ENCODE results near the gene BRMS1.
"Not testable (repeated sequence)": the region's sequence is repeated elsewhere in the genome, so short reads cannot be mapped to it uniquely, and the experiment has no call there.

BRMS1 gene

GRCh38 chr11:66367561-66368312 is 22.8 kb upstream of the BRMS1 start:
- Mint-ChIP-seq H3K27me3 (ENCODE audit: low read depth) (no peaks in the 10 kb centered on the region), H3K36me3 (ENCODE audit: low read depth) (peaks cover 4% of the 10 kb centered on the region), H3K27ac (no peak overlapping the region), H3K9me3 (no peaks in the 10 kb centered on the region), H3K4me3 (no peak overlapping the region), H3K4me1 (ENCODE audit: low read depth) (peaks cover 8% of the 10 kb centered on the region)

DNA sequence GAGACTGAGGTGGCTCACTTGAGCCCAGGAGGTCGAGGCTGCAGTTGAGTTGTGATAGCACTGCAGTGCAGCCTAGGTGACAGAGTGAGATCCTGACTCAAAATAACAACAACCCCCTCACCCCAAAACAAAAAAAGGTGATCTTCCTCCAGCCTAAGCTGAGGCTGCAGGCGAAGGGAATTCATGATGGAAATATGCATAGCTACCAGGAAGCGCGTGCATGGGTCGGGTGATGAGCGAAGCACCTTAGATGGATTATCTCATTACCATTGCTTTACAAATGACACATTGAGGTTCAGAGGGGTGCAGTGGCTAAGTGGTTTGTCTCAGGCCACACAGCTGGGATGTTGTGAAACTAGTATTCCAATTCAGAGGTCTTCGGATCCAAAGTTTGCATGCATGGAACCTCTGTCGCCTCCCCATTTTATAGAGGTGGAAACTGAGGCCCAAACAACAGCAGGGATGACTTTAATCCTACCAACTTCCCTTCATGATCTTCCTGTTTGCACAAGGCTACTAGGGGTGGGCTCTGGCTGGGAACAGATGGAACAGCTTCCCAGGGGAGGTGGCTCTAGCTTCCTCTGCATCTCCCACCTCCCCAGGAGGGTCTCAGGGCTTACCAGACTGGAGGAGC is 22.1 kb upstream of the BRMS1 start:
- Mint-ChIP-seq H3K27me3 (ENCODE audit: low read depth) (no peaks in the 10 kb centered on the region), H3K9me3 (no peaks in the 10 kb centered on the region), H3K4me3 (no peak overlapping the region), H3K4me1 (ENCODE audit: low read depth) (peaks cover 5% of the 10 kb centered on the region), H3K27ac (no peak overlapping the region), H3K36me3 (ENCODE audit: low read depth) (peaks cover 4% of the 10 kb centered on the region)

GRCh38 chr11:66365711-66366619 is 21.1 kb upstream of the BRMS1 start:
- Mint-ChIP-seq H3K27ac (no peak overlapping the region), H3K27me3 (ENCODE audit: low read depth) (no peaks in the 10 kb centered on the region), H3K9me3 (no peaks in the 10 kb centered on the region), H3K4me1 (ENCODE audit: low read depth) (peaks cover 5% of the 10 kb centered on the region), H3K4me3 (no peak overlapping the region), H3K36me3 (ENCODE audit: low read depth) (peaks cover 4% of the 10 kb centered on the region)

GRCh38 chr11:66365166-66365565 is 20.3 kb upstream of the BRMS1 start:
- Mint-ChIP-seq H3K27me3 (ENCODE audit: low read depth) (no peaks in the 10 kb centered on the region), H3K27ac (no peak overlapping the region), H3K4me3 (no peak overlapping the region), H3K36me3 (ENCODE audit: low read depth) (peaks cover 4% of the 10 kb centered on the region), H3K4me1 (ENCODE audit: low read depth) (peaks cover 4% of the 10 kb centered on the region), H3K9me3 (no peaks in the 10 kb centered on the region)

DNA sequence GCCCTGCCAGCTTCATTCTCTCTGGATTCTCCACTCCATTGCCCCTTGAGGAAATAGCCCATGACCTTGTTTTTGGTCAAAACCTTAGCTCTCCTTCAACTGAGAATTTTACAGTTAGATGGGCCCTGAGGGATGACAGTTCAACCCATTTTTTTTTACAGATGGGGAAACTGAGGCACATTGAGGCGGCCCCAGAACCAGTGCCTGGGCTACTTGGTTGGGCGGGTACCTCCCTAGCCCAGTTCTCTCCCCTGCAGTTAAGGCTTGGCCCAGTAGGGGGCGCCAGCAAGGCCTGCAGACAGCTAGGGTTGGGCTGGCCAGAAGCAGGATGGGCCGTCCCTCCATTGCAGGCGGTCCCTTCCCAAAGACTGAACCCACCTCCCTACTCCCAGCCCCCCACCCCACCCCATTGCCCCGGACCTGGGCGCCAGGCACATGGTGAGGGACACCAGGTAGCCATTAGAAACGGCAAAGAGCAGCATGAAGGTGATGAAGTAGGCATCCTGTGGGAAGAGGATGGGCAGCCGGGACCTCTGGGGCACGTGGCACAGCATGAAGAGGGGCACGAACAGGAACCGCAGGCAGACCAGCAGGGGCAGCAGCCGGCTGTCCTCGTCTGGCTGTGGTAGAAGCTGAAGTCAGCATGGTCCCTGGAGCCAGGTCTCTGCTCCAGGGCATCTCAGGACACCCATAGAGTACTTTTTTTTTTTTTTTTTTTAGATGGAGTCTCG is 19.1 kb upstream of the BRMS1 start:
- Mint-ChIP-seq H3K27me3 (ENCODE audit: low read depth) (no peaks in the 10 kb centered on the region), H3K9me3 (no peaks in the 10 kb centered on the region), H3K4me1 (ENCODE audit: low read depth) (no peaks in the 10 kb centered on the region), H3K4me3 (no peak overlapping the region), H3K36me3 (ENCODE audit: low read depth) (peaks cover 3% of the 10 kb centered on the region), H3K27ac (no peak overlapping the region)

DNA sequence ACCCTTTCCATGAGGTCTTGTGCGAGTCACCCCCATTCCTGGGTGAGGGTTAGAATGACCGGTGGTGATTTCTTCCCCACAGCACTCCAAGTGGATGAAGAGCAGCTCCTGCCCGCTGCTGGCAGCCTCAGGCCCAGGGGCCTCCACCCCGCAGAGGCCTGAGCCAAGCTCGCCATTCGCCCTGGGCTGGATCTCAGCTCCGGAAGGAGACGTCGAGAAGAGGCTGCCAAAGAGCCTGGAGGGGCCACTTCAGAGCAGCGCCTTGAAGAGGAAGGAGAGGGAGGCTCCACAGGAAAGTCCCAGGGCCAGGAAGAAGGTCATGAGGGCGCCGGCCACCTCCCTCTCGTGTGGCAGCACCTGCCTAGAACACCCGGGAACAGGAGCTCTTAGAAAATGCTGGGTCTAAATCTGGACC is 18.3 kb upstream of the BRMS1 start:
- Mint-ChIP-seq H3K9me3 (no peaks in the 10 kb centered on the region), H3K27me3 (ENCODE audit: low read depth) (no peaks in the 10 kb centered on the region), H3K36me3 (ENCODE audit: low read depth) (peaks cover 3% of the 10 kb centered on the region), H3K4me1 (ENCODE audit: low read depth) (no peaks in the 10 kb centered on the region), H3K27ac (no peak overlapping the region), H3K4me3 (no peak overlapping the region)

DNA sequence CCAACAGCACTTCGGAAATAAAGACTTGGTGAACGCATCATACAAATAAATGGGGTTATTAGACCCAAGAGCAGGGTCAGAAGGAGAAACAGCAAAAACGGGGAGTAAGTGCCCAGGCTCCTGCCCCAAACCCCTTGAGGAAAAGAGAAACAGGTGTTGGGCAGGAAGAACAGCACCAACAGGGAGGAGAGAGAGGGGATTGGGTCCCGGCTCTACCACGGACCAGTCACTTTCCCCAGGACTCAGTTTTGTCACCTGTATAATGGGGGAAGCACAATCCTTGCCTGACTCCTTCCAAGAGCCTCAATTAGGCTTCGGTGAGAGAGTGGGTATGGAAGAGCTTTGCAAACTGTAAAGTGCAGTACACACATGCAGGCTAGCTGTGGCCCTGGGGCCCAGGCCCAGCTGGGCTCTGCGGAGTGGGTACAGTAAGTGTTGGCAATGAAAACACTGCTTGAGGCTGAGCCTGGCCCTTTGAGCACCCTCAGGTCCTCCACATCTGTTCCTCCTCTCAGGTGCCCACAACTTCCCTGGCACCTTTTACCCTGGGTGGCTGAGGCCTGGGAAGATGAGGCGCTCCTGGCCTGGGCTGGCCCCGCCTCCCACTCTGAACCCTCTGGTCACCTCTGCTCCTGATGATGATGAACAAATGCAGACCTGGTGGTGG is 17.7 kb upstream of the BRMS1 start:
- Mint-ChIP-seq H3K27ac (no peak overlapping the region), H3K9me3 (no peaks in the 10 kb centered on the region), H3K27me3 (ENCODE audit: low read depth) (no peaks in the 10 kb centered on the region), H3K36me3 (ENCODE audit: low read depth) (no peaks in the 10 kb centered on the region), H3K4me3 (no peak overlapping the region), H3K4me1 (ENCODE audit: low read depth) (no peaks in the 10 kb centered on the region)

DNA sequence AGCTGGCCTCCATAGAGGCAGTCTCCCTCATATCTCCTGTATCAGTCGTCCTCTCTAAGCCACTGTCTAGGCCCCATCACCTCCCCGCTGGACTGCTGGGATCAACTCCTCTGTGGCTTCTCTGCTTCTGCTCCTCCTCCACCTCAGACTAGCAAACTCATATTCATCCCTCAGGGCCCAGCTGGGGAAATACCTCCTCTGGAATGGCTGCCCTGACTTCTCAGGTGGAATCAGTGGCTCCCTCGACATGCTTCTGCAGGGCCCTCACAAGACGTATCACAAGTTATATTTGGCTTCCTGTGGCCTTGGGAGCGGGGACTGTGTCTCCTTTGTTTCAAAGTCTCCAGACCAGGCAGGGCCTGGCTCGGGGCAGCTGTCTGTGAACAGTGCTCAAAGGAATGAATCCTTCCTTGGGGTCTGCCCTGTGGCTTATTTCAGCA is 16.6 kb upstream of the BRMS1 start:
- no peaks in the 10 kb centered on the region for H3K27me3 Mint-ChIP-seq (ENCODE audit: low read depth)
- no peaks in the 10 kb centered on the region for H3K9me3 Mint-ChIP-seq
- H3K27ac Mint-ChIP-seq, result no peak overlapping the region
- no peaks in the 10 kb centered on the region for H3K36me3 Mint-ChIP-seq (ENCODE audit: low read depth)
- no peaks in the 10 kb centered on the region for H3K4me1 Mint-ChIP-seq (ENCODE audit: low read depth)
- no peak overlapping the region for H3K4me3 Mint-ChIP-seq

GRCh38 chr11:66360406-66361073 is 15.6 kb upstream of the BRMS1 start:
- Mint-ChIP-seq H3K9me3 (no peaks in the 10 kb centered on the region), H3K27ac (no peak overlapping the region), H3K4me1 (ENCODE audit: low read depth) (no peaks in the 10 kb centered on the region), H3K4me3 (no peak overlapping the region), H3K27me3 (ENCODE audit: low read depth) (no peaks in the 10 kb centered on the region), H3K36me3 (ENCODE audit: low read depth) (no peaks in the 10 kb centered on the region)

DNA sequence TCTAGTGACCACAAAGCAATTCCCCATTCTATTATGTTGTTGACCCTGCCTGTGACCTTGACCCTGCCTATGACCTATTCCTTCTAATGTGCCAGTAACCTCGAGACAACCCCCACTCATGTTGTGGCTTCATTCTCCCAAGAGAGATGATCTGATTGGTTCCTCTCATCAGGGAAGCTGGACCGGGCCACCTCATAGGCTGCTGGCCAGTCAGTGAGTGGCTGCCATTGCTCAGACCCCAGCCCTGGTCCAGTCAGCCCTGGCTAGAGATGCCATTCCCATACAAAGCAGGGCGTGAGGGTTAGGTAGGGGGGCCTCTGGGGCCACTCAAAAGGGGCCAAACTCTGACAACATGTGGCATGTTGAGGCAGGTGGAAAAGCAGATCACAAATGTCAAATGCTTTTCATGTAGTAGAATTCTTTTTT is 14.8 kb upstream of the BRMS1 start:
- H3K4me3 Mint-ChIP-seq, result no peak overlapping the region
- H3K36me3 Mint-ChIP-seq (ENCODE audit: low read depth), result no peaks in the 10 kb centered on the region
- H3K4me1 Mint-ChIP-seq (ENCODE audit: low read depth), result no peaks in the 10 kb centered on the region
- H3K9me3 Mint-ChIP-seq, result no peaks in the 10 kb centered on the region
- no peak overlapping the region for H3K27ac Mint-ChIP-seq
- no peaks in the 10 kb centered on the region for H3K27me3 Mint-ChIP-seq (ENCODE audit: low read depth)

- not testable (repeated sequence) for H3K4me3 Mint-ChIP-seq; H3K27ac Mint-ChIP-seq; H3K9me3 Mint-ChIP-seq; H3K27me3 Mint-ChIP-seq (ENCODE audit: low read depth); H3K36me3 Mint-ChIP-seq (ENCODE audit: low read depth)
- H3K4me1 Mint-ChIP-seq (ENCODE audit: low read depth), result peaks cover 10% of the 10 kb centered on the region
Measured at GRCh38 chr11:66350560-66351235, 5.8 kb upstream of the BRMS1 start.

DNA sequence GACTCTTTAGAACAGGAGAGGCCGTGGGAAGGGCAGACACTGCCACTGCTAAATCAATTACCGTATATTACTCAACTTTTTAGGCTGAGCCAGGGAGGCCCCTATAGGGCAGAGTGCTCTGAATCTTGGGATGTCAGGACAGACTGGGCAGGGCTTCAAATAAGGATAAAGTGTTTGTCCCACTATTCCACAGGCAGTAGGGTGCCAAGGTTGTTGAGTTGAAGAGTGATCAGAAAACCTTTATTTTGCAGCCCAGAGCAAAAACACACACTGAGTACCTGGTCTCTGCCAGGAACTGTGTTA is 4.1 kb upstream of the BRMS1 start:
- Mint-ChIP-seq H3K36me3 (ENCODE audit: low read depth) (peaks cover 5% of the 10 kb centered on the region), H3K4me1 (ENCODE audit: low read depth) (peaks cover 20% of the 10 kb centered on the region), H3K27ac (no peak overlapping the region), H3K4me3 (no peak overlapping the region), H3K27me3 (ENCODE audit: low read depth) (peaks cover 4% of the 10 kb centered on the region), H3K9me3 (no peaks in the 10 kb centered on the region)

All from T-helper 1 cell treated with Interleukin-12 subunit alpha and Interleukin-12 subunit beta and Interleukin-4 antibody, amounts not matched to agents 30 μg/mL and 1 μg/mL, for 36 hours (primary cell).